Activated naive CD4-positive, alpha-beta T cell treated with Interleukin-2 at 50 U/mL for 16 hours (primary cell): ENCODE results near the gene RNF220.

Experiments
- DNase-seq: peaks from one replicate; pipeline ENCODE4 v3.0.0-alpha.2; 2020

The RNF220 gene

DNA sequence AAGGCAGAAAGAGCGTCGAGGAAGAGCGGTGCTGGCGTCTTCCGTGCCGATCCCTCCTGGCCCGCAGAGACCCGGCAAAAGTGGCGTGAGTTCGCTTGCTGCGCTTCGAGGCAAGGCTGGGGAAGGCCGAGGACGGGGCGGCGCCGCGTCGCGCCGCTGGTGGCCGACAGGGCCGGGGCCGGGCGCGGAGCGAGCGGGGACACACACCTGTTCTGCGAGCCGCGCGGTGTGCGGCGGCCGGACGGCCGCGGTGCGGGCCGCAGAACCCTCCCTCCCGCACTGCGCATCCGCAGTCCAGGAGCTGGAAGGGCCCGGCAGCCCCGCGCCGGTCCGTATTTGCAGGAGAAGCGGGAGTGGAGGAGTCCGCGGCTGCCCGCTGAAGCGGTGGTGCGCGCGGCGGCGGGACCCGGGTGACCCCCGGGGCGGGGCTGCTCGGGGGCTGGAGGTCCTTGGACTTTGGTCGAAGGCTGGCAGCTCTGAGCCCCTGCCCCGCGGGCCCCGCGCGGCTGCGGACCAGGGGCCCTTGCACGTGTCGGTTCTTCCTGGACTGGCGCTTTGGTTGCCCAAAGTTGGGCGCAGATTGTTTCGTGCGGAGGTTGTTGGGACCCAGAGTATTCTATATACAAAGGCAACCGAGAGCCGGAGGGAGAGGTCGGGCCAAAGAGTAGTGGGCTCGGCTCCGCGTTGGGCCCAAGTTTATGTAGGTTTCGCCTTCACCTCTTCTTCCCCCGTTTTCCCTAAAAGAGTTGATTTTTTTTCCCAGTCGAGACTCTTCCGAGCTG is 2.6 kb downstream of the RNF220 start:
- peak; percentile 6 for DNase-seq

DNA sequence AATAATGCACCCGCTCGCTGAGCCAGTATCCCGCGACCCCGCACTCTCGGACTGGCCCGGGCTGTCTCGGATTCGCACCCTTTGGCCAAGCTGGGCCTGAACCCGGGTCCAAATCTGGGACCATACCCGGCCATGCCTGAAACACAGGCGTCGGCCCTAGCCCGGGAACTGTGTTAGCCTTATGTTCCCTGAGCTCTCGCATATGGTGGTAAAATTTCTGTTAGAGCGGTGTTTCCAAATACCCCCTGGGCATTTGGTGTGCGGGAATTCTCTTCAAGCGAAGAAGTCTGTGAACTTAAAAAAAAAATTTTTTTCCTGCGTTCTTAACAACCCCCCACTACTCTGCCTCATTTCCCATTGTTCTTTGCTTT is 3.1 kb downstream of the RNF220 start:
- DNase-seq = no peak

DNA sequence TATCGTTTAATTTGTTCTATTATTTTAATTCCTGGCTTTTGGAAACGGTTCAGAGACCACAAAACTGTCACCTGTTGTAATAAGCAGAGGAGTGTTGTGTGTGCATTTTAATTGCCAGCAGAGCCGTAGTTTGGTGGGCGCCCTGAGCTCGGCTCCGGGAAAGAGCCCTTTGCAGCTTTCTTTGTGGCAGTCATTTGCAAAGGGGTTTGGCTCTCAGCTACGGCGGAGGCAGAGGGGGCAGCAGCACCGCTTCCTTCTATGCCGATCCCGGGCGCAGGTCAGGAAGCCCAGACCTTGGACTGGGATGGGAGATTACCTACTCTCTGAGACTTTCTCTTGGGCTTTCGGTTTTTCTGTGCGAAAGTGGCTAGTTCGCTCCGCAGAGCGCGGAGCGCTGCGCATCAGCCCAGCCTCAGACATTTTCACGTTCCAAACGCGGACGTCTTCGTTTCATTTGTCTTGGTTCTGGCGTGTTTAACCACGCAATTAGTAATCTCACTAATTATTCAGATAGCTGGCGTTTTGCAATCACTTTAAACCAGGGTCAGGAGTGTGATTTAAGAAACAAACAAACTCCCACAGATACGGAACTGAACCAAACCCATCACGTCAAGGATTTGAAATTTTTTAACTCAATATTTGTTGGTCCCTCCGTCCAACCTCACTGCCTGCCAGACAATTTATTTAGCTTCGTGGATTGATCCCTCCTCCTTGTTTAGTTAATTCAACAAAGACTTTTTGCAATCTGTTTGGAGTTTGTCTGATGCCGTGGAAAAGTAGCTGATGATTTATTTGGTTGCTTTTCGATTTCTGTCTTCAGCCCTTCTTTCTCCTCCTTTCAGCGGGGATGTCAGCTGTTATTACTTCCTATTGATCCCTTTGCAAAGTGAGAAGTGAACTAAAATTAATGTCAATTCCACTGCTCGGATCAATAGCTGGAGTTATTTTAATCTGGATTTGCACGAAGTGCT is 3.9 kb downstream of the RNF220 start:
- DNase-seq = peak; percentile 15

DNA sequence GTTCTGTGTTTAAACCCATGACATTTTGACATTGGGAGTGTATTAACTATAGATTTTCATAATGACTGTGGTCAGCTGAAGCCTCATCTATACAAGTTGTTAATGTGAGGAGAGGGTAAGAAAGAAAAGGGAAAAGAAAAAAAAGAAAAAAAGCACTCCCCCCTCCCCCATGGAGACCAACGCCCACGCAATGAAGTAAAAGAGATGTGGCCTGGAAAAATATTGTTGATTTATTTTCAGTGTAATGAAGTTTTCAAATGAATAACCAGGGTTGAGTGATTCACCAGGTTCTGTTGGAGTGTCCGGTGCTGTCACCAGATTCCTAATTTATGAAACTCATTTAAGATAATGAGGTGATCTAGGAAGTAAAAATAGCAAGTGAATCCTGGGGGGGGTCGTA is 4.7 kb downstream of the RNF220 start:
- DNase-seq = no peak

DNA sequence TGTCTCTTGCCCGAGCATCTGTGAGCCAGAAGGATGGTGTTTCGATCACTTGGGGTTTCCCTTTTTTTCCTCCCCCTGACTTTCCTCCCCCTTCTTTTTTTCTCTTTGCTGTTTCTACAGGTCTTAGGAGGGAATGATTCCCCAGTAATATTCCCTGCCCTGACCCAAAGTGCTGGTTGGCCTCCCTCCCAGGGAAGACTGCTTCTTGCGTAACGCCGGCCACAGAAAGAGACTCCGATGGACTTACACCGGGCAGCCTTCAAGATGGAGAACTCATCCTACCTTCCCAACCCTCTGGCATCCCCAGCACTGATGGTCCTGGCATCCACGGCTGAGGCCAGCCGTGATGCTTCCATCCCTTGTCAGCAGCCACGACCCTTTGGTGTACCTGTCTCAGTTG is 6.8 kb downstream of the RNF220 start:
- DNase-seq = no peak

DNA sequence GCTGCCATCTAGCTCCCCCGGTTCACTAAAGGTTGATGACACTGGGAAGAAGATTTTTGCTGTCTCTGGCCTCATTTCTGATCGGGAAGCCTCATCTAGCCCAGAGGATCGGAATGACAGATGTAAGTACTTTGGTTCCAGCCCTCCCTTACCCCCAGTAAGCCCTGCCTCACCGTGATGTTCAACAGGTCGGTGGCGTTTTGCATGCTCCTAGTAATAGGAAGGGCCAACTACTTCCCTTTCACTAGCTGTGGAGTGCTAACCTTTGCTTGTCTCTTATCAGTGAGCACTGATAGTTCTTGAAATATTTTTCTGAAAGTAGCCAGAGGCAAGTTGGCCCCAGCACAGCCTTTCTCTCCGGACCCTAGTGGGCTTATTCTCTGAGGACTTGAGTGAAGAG is 7.5 kb downstream of the RNF220 start:
- no peak for DNase-seq

DNA sequence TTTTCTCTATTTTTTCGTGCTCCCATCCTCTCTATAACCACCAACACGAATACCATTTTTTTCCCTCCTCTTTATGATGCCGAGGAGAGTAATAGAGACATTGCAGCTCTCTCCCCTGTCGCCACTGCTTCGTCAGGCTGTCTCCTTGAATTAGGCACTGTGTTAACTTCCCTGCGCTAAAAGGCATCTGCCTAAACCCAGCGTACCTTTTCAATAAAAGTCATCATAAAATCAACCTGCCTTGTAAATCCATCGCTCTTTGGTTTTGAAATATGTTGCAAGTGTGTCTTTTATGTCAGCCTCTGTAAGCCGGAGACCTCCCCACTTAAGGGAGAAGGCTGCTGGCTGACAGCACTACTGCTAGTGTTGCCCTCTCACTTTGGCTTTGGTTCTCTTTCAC is 8.7 kb downstream of the RNF220 start:
- no peak for DNase-seq

DNA sequence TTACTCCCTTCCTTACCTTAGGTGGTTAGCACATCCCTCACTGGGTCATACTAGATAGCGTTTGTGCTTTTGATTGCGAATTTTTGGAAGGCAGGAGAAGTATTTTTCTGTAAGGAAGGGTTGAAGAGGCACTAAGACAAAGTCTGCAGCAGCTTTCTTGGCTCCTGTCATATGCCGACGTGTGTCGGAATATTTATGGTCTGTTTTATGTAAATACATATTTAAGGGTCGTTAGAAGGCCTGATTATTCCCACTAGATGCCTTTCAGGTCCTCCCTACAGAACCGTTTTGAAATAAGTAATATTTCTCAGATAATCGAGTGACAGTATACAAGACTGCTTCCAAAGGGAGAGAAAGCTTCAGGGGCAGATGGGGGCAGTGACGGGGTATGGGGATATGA is 10.0 kb downstream of the RNF220 start:
- no peak for DNase-seq

DNA sequence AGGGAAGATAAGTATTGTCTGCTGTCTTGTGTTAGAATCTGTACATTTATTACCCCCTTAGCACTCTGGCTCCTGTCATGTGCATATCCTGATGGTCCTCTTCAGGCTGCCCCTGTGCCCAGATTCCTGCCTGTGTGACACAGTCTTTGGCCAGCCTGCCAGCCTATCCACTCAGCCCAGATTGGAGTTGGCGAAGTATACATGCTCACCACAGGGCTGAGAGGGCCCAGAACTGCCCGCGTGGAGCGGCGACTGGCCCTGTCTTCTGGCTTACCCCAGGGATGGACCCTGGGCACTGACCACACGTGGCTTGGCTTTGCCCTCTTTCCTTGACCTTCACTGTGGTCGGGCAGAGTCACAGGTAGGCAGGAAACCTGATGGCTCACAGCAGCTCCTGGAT is 11.4 kb downstream of the RNF220 start:
- no peak for DNase-seq

DNA sequence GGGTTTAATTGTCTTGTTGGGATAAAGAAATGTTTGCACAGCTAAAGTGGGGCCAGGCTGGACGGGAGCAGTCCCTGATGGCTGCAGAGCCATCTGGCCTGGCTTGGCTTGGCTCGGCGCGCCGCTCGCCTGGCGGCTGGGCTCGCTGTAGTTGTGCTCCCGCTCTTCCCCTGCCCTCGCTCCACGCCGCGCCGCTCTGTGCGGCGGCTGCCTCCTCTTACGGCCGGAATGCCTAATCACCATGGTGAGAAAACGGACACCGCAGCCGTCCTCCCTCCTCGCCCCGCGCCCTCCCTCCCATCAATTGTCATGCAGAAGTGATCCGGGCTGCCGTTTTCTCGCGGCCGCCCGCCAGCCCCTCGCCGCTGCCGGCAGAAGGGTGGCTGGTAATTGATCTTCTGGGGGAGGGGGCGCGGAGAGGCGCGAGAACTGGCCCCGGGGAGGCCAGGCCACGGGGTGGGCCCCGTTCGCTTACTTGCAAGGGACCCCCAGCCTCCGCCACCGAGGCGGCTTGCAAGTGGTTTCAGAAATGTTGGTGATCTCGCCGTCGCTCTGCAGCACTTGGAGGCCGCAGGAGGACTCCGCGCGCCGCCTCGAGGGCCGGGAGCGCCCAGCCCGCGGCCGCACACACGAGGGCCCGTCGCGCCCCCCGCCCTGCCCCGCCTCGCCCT is 12.4 kb downstream of the RNF220 start:
- no peak for DNase-seq

DNA sequence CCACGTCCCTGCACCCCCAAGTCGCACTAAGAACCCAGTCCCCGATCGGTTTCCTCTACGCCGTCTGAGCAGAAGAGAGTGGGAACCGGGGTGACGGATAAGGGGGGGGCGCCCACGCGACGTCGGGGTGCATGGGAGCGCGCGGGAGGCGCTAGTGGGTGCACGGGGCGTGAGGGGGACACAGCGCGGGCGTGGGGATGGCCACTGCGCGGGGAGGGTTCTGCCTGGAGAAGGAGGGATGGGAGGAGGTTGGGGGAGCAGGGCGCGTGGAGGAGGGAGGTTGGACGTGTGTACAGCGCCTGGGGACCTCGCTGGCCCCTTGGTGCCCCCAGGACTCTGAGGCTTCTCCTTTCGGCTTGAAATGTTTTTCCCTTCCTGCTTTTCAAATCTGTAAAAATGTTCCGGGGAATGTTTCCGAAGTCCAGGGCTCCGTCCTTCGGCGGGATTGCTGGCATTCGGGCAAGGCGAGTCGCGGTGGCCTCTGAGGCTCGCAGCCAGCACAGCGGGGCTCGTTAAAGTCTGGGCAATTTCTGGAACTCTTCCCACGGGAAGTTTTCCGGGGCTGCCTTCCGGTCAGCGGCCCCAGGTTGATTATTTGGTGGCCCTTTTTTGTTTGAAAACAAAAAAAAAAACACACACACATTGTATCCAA is 13.1 kb downstream of the RNF220 start:
- DNase-seq = no peak

DNA sequence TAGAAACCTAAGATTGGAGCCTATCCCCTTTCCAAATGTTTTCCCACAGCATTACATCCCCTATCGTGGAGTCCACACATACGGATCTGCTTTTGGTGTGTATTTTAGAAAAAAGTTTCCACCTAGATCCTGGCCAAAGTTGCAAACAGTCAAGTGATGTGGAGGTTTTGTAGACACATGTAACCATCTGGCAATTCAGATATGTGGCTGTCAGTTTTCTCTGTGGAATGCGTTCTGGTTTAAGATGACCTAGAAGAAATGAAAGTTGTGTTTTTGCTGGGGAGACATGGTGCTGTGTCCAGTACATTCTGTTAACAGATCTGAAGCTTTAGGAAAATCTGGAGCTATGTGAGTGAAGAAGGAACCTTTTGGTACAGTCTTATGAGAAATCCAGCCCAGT is 14.8 kb downstream of the RNF220 start:
- no peak for DNase-seq

DNA sequence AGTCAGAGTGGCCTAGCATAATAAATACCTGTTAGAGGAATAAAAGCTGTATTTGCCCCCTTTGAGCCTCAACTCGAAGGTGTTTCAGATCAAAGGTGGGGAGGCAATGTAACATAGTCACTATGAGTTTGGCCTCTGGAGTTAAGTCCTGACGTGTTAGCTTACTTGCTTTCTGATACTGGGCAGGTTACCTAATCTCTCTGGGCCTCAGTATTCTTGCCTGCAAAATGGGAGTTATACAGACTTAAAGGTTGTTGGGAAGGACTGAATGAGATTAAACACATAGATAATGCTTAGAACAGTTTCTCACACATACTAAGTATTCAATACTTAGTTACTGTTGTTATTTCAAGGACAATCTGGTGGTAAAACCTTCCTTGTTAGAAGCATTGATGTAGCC is 15.5 kb downstream of the RNF220 start:
- no peak for DNase-seq

DNA sequence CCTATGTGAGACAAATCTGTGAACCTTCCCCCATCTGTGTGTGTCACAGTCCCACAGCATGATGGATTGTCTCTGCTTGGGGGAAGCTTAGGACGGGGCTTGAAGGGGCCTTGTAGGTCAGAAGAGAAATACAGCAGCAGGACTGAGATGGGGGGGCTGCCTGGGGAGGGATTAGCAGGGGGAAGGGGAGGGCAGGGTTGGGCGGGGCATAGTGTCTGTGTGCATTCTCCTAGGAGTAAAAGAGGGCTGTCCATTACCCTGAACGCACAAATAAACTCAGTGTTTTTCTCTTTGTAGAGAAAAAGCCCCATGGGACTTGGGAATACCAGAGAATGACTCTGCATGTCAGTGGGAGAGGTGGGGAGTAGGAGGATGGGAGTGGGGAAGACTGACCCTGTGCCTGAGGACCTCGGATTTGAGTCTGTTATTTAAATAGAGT is 16.4 kb downstream of the RNF220 start:
- DNase-seq = no peak

DNA sequence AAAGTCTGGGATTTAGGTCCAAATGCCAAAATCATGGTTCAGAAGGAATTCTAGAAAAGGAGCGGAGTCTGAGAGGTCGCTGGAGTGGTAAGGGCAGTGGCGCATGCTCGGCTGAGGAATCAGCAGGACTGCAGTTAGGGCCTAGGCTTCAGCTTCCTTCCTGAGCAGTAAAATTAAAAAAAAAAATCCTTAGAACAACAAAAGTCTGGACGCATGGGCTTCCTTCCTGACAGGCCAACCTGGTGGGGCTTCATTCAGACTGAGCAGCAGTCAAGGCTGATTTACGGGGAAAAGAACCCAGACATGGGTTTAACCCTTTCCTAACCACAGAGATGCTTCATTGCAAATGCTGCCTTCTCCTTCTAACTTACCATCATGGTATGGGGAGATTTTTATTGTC is 17.1 kb downstream of the RNF220 start:
- DNase-seq = no peak

DNA sequence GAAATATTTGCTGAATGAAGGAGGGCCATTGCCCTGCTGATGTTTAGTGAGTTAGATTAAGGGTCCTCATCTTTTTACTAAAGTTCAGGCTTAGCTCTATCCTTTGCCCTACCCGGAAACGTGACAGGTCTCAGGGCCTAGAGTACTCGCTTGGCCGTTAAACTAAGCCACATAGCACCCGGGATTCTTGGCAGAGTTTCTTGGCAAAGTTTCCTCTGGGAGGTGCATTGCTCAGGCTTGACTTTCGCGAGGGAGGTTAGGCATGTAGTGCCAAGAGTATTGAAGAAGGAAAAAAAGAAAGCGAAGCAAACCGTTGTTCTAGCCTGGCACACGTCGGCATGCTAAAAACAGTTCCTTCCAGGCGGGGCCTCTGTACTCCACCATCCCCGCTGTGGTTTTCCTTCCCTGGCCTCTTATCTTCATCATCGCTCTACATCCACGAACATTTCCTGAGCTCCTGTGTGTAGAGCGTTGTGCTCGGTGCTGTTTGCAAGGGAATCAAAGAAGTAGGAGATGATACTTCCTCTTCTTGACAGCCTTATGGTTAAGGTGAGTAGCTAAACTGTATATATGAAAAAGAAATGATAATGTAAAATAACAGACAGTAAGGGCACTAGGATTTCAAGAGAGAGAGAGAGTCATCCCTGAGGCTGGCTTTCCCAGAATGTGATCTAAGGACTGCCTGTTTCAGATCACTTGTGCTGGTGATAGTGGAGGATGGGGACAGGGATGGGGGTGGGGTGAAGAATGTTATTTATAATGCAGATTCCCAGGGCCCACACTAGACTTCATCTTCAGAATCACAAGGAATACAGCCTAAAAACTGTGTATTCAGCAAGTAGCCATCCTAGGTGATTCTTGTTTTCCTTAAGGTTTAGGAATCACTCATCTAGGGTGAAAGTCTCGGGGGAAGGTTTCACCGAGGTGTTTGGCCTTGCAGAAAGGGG is 18.8 kb downstream of the RNF220 start:
- DNase-seq = no peak

DNA sequence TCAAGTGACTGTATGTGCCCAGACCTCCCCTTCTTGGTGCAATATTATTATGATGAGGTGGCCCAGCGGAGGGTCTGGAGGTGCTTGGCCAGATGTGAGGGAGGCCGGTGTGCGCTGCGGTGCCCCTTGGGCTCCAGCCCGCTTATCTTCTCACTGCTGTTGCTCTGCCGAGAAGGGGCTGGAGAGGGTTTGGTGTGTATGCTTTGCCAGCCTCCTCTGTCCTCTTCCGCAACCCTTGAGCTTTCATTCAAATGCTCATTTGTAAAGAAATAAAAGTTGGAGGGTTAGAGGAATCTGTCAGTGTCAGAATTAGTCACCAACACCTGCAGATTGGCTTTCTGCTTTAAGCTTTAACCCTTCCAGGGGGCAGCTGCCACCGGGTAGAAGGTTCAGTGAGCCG is 19.7 kb downstream of the RNF220 start:
- DNase-seq = no peak

DNA sequence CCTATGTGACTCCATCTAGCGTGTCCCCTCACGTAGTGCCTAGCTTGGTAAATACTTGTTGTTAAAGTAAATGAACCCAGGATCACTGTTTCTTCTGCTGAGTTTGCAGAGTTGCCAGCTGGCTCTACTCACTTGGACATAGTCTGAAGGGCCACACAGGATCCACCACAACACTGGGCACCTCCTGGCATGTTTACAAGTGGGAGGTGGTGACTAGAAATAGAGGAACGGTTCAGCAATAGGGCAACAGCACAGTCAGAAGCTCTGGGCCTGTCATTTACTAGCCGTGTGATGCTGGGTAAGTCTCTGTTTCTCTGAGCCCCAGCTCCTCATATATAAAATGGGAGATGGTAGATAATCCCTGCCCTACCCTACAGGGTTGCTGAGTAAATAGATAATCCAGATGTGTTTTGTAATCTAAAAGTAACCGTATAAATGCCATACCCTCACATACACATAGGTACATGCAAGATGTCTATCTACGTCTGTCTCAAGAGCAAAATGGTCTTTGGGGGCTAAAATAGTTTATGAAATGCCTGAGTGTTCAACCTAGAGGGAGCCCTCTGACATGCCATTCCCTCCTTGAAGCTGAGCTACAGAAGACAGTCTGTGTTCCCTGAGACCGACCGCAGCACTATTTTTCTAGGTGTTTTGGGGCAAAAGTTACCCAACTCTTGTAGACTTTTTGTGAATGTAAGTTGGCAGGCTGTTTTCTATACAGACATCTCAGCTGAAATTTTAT is 20.5 kb downstream of the RNF220 start:
- DNase-seq = no peak

DNA sequence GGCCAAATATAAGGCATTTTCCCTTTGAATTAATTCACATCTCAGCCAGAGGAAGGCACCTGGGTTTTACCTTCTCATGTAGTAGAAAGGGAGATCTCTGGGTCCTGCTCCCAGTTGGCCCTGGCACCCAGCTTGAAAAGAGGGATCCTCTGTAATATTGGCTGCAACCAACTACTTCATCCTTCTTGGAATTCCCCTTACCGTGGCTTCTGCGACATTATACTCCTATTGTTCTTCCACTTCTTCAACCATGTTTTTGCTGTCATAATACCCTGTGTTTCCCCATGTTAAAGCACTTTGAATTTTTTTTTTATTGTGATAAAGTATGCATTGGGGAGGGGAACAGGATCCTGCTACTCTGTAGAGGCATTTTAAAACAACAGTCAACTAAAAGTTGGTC is 26.8 kb downstream of the RNF220 start:
- DNase-seq = no peak

DNA sequence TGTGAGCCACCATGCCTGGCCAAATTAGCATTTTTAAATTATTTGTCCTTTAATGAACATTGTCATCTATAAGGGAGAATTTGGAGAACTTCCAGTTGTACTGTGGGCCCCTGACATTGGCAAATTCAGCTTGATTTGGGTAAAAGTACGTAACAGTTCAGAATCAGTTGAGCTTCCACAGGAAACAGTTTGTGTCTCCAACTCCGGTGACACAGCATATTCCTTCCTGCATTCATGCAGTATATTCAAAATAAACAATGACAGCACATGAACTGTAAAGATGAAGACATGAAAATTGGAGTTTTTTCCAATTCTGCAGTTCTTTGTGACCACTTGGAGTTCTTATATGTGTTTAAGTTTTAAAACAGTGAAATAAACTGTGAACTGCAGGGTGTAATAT is 28.2 kb downstream of the RNF220 start:
- DNase-seq = no peak
